Adrenal gland (tissue), 5 donors: ENCODE results near the gene LAMB4.

Experiments used
- POLR2A ChIP-seq, 2 donors: fragments of 450-650 bp; IDR thresholded peaks; one replicate each; pipeline ENCODE4 v1.6.1; 2017; ENCODE audit warnings: antibody characterized with exemption in 2 of 2, mild to moderate bottlenecking in 2 of 2, moderate library complexity in 1 of 2
- TF ChIP-seq, protein P1 (sequence below), 6 experiments: fragments of 450-650 bp in 4 of 6; fragments of 200-600 bp in 2 of 6; sonication (generic) in 1 of 6; IDR thresholded peaks; 1 replicate in 5 of 6; 2 replicates in 1 of 6; pipeline versions ENCODE4 v1.5.1 to v1.8.0; 2016 to 2021; ENCODE audit warnings: antibody characterized with exemption in 6 of 6, mild to moderate bottlenecking in 2 of 6, moderate library complexity in 1 of 6
- donor health status: DM: no; HTN: no; CAD: no.

GRCh38 chr7:108170251-108170650 lies 40.1 kb upstream of the LAMB4 start:
- TF ChIP-seq, protein P1, sequence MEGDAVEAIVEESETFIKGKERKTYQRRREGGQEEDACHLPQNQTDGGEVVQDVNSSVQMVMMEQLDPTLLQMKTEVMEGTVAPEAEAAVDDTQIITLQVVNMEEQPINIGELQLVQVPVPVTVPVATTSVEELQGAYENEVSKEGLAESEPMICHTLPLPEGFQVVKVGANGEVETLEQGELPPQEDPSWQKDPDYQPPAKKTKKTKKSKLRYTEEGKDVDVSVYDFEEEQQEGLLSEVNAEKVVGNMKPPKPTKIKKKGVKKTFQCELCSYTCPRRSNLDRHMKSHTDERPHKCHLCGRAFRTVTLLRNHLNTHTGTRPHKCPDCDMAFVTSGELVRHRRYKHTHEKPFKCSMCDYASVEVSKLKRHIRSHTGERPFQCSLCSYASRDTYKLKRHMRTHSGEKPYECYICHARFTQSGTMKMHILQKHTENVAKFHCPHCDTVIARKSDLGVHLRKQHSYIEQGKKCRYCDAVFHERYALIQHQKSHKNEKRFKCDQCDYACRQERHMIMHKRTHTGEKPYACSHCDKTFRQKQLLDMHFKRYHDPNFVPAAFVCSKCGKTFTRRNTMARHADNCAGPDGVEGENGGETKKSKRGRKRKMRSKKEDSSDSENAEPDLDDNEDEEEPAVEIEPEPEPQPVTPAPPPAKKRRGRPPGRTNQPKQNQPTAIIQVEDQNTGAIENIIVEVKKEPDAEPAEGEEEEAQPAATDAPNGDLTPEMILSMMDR (IDR thresholded peaks at IDR 0.05), result no peak
- no peak for TF ChIP-seq POLR2A (IDR thresholded peaks at IDR 0.05)
